HG03196 (cell line): ENCODE measurements around the gene MDM2.

ENCODE experiments used
- ATAC-seq: cut with Tn5 transposase; IDR thresholded peaks from one replicate; pipeline ENCODE4 v1.9.1; 2021; ENCODE audit not compliant: unreplicated experiment

The MDM2 gene

DNA sequence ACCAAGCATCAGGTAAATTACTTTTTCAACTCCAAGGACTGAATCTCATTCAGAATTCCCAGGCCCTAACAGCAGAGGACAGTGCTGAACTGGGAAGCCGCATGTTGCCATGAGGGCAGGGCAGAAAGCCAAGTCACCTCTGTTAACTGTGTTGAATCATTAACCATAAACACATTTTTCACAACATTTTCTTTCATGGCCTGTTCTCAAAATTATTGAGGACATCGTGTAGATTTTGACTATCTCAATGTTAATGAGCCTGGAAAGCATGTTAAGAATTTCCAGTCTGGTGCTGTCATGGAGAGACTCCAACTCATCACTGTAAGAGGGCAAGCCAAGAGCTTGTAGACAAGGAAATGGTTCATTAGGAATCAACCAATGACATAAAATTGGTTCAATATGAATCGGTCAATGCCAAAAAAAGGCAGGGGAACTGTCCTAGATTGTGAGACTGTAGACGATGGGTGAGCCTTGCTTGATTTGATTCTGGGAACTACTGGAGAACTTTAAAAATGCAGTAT is 91.3 kb downstream of the MDM2 start:
- no peak for ATAC-seq

DNA sequence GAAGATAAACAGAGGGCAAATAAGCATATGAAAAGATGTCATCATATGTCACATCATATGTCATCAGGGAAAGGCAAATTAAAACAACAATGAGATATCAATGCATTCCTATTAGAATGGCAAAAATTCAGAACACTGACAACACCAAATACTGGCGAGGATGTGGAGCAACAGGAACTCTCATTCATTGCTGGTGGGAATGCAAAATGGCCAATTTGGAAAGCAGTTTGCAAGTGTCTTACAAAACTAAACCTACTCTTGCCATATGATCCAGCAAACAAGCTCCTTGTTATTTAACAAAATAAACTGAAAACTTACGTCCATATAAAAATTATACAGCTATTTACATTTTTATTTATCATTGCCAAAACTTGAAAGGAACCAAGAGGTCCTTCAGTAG is 92.3 kb downstream of the MDM2 start:
- no peak for ATAC-seq
